OCI-LY3 (cell line): ENCODE measurements around the gene SAMHD1.

Experiments
- H2AFZ ChIP-seq: fragments of 200-600, 300-600 bp; shearing (Covaris generic); 2 replicates; pipeline ENCODE4 v1.6.0; 2014; ENCODE audit warnings: antibody characterized with exemption, low read depth, low read length
- H3K27ac ChIP-seq: fragments of 200-600, 300-600 bp; sonication (generic); 2 replicates; pipeline ENCODE4 v1.5.1; 2014; ENCODE audit warnings: mild to moderate bottlenecking, low read length, moderate library complexity, mixed read lengths
- H3K27me3 ChIP-seq: fragments of 200-600, 300-600 bp; sonication (generic); 2 replicates; pipeline ENCODE4 v1.6.1; 2014; ENCODE audit warnings: low read depth, low read length, mixed read lengths
- H3K36me3 ChIP-seq: fragments of 200-600, 300-600 bp; sonication (generic); replicated peaks from 2 replicates; pipeline ENCODE3; 2014; ENCODE audit warnings: low read depth, low read length, mixed read lengths
- H3K4me1 ChIP-seq: fragments of 300-600, 200-600 bp; sonication (generic); 2 replicates; pipeline ENCODE4 v1.6.1; 2014; ENCODE audit warnings: low read length, mixed read lengths
- H3K4me2 ChIP-seq: fragments of 200-600, 300-600 bp; sonication (generic); 2 replicates; pipeline ENCODE4 v1.6.1; 2014; ENCODE audit warnings: low read length, mixed read lengths
- H3K4me3 ChIP-seq: fragments of 300-600, 200-600 bp; sonication (generic); 2 replicates; pipeline ENCODE4 v1.5.1; 2014; ENCODE audit warnings: antibody characterized with exemption, mild to moderate bottlenecking, low read length, moderate library complexity
- H3K79me2 ChIP-seq: fragments of 300-600, 200-600 bp; shearing (Covaris generic); 2 replicates; pipeline ENCODE4 v1.6.1; 2014; ENCODE audit warnings: mild to moderate bottlenecking, low read length, mixed read lengths
- H3K9ac ChIP-seq: fragments of 300-600, 200-600 bp; shearing (Covaris generic); 2 replicates; pipeline ENCODE4 v1.6.0; 2014; ENCODE audit warnings: mild to moderate bottlenecking, low read length, moderate library complexity
- H3K9me3 ChIP-seq: fragments of 200-600, 300-600 bp; shearing (Covaris generic); 2 replicates; pipeline ENCODE4 v1.6.1; 2014; ENCODE audit warnings: low read length, mixed read lengths; ENCODE audit not compliant: insufficient read depth
- H4K20me1 ChIP-seq: fragments of 200-600, 300-600 bp; sonication (generic); 2 replicates; pipeline ENCODE4 v1.6.1; 2016; ENCODE audit warnings: low read length, mixed read lengths; ENCODE audit not compliant: insufficient read depth
- EZH2phosphoT487 ChIP-seq: fragments of 200-600 bp; shearing (Covaris generic); IDR thresholded peaks from 2 replicates; pipeline ENCODE4 v1.6.1; 2018; ENCODE audit warnings: antibody characterized with exemption, mixed run types, low read depth
- TF ChIP-seq, protein P1 (sequence below): fragments of 200-600, 300-600 bp; sonication (generic); IDR thresholded peaks from 2 replicates; pipeline ENCODE4 v1.5.1; 2014; ENCODE audit warnings: antibody characterized with exemption, low read length, low read depth

The SAMHD1 gene

DNA sequence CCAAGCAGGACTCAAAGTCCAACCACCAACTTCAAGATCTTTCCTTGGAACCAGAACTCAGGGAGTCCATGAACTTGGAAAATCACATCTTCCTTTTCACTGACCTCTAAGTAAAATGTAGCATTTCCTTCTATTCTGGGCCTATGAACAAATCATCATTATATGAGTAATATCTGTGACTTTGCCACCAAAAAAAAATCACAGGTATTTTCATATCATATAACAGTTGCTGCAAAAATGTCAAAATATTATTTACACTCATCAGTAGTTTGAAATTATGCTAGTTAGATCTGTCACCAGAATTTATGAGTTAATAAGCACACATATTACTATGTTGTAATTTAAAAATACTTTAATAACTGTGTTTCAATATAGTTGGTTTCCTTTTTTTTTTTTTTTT, 102.8 kb downstream of the SAMHD1 start:
- H3K4me1 ChIP-seq = peaks cover 81% of the 10 kb centered on the region
- H3K27me3 ChIP-seq = no peaks in the 10 kb centered on the region
- H4K20me1 ChIP-seq = no peaks in the 10 kb centered on the region
- peaks cover 31% of the 10 kb centered on the region for H3K79me2 ChIP-seq
- H3K4me2 ChIP-seq = peak overlapping the region; percentile 8
- peak overlapping the region; percentile 0; the same call in 1 of the 2 replicates for H3K9ac ChIP-seq
- no peak overlapping the region for H3K4me3 ChIP-seq
- peaks cover 8% of the 10 kb centered on the region for H3K36me3 ChIP-seq
- peaks cover 6% of the 10 kb centered on the region; the same call in 1 of the 2 replicates for H3K9me3 ChIP-seq
- no peak for TF ChIP-seq EZH2phosphoT487
- TF ChIP-seq, protein P1, sequence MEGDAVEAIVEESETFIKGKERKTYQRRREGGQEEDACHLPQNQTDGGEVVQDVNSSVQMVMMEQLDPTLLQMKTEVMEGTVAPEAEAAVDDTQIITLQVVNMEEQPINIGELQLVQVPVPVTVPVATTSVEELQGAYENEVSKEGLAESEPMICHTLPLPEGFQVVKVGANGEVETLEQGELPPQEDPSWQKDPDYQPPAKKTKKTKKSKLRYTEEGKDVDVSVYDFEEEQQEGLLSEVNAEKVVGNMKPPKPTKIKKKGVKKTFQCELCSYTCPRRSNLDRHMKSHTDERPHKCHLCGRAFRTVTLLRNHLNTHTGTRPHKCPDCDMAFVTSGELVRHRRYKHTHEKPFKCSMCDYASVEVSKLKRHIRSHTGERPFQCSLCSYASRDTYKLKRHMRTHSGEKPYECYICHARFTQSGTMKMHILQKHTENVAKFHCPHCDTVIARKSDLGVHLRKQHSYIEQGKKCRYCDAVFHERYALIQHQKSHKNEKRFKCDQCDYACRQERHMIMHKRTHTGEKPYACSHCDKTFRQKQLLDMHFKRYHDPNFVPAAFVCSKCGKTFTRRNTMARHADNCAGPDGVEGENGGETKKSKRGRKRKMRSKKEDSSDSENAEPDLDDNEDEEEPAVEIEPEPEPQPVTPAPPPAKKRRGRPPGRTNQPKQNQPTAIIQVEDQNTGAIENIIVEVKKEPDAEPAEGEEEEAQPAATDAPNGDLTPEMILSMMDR = no peak
- H2AFZ ChIP-seq = no peak overlapping the region
- H3K27ac ChIP-seq = 0 out of 2 replicates have a peak overlapping the region, but pooled peaks have one; percentile 6

DNA sequence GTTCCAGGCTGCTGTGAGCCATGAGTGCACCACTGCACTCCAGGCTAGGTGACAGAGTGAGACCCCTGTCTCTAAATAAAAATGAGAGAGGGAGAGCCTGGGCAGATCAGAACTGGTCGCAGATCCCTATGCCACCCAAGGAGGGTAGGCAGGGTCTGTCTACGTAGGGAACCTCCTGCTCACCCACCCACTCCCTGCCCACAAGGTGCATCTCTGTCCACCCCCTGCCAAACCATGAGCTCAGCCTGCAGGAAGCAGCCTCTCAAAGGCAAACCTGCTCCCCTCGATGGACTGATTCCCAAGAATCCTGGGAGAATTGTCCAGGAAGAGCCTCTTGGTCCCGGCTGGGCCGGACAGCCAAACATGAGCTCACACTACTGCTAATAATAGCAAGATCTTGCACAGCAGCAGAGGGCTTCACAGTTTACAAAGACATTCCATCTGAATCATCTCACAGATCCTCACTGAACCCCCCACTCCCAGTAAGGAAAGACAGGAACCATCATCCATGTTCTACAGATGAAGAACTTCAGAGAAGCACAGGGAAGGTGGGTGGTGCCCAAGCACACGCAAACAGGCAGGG, 103.3 kb downstream of the SAMHD1 start:
- Histone ChIP-seq H3K27ac (0 out of 2 replicates have a peak overlapping the region, but pooled peaks have one; percentile 6), H3K9ac (peak overlapping the region; percentile 0; the same call in 1 of the 2 replicates)

DNA sequence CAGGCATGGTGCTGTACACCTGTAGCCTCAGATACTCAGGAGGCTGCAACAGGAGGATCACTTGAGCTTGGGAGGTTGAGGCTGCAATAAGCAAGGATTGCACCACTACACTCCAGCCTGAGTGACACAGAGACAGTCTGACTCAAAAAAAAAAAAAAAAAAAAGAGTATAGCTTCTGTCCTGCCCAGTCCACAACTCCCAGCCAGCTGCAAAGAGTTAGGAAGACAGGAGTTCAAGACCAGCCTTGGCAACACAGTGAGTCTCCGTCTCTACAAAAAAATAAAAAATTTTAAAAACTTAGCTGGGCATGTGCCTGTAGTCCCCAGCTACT, 103.8 kb downstream of the SAMHD1 start:
- Histone ChIP-seq H3K9me3 (peaks cover 6% of the 10 kb centered on the region; the same call in 1 of the 2 replicates), H3K4me3 (no peak overlapping the region), H3K9ac (no peak overlapping the region), H3K79me2 (peaks cover 27% of the 10 kb centered on the region), H3K27ac (no peak overlapping the region), H2AFZ (no peak overlapping the region), H3K36me3 (peaks cover 8% of the 10 kb centered on the region), H4K20me1 (no peaks in the 10 kb centered on the region), H3K27me3 (no peaks in the 10 kb centered on the region), H3K4me2 (no peak overlapping the region), H3K4me1 (peaks cover 87% of the 10 kb centered on the region)
- TF ChIP-seq EZH2phosphoT487 = no peak

More for the DNA sequence above, 103.3 kb downstream of the SAMHD1 start:
- Histone ChIP-seq H3K36me3 (peaks cover 8% of the 10 kb centered on the region), H3K4me2 (peak overlapping the region; percentile 8), H2AFZ (no peak overlapping the region), H3K27me3 (no peaks in the 10 kb centered on the region), H3K4me1 (peaks cover 86% of the 10 kb centered on the region), H3K79me2 (peaks cover 29% of the 10 kb centered on the region), H4K20me1 (no peaks in the 10 kb centered on the region), H3K9me3 (peaks cover 6% of the 10 kb centered on the region; the same call in 1 of the 2 replicates), H3K4me3 (no peak overlapping the region)
- TF ChIP-seq, protein P1 = no peak
- no peak for TF ChIP-seq EZH2phosphoT487

DNA sequence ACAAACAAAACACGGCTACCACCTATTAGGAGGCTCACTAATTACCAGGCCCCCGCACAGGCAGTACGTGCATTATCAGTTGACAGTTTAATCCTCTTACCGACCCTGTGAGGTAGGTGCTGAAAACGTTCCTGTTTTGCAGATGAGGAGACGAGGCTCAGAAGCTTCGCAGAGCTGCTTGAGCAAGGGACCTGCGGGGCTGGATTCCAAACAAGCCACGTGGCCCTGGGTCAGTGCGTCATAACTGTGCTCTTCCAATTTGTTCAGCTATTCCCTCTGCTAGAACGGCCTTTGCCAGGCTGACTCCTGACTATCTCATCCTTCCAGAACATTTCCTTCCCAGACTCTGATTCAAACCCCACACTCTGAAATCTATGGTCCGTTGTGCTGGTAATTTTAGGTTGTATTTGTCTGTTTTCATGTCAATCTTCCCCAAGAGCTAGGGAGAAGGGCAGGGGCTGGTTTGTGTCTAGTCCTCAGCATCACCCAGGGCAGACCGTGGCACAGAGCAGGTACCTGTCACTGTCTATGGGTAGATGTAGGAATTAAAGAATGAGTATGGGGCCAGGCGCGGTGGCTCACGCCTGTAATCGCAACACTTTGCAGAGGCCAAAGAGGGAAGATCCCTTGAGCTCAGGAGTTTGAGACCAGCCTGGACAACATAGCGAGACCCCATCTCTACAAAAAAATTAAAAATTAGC, 104.3 kb downstream of the SAMHD1 start:
- Histone ChIP-seq H3K27me3 (no peaks in the 10 kb centered on the region), H4K20me1 (no peaks in the 10 kb centered on the region), H3K4me2 (peak overlapping the region; percentile 81; the same call in 1 of the 2 replicates), H2AFZ (no peak overlapping the region), H3K36me3 (peaks cover 8% of the 10 kb centered on the region), H3K27ac (peak overlapping the region; percentile 95), H3K4me1 (peaks cover 87% of the 10 kb centered on the region), H3K9ac (peak overlapping the region; percentile 76; the same call in 1 of the 2 replicates), H3K9me3 (peaks cover 6% of the 10 kb centered on the region; the same call in 1 of the 2 replicates), H3K79me2 (peaks cover 27% of the 10 kb centered on the region), H3K4me3 (no peak overlapping the region)
- TF ChIP-seq EZH2phosphoT487 = no peak
- TF ChIP-seq, protein P1 = no peak
